ENCODE results near the gene SKAP2. TPM values are rescaled to one million over a fixed set of nuclear protein-coding genes. Genes with fewer than 3 reads are reported as not detected.

The SKAP2 gene
- total RNA-seq, 1 donor from 2014 or later, result 3.6 TPM

GRCh38 chr7:26690135-26690805 is 174.1 kb downstream of the SKAP2 start:
- H3K4me1 Mint-ChIP-seq, result peaks cover 2% of the 10 kb centered on the region
- H3K9me3 Mint-ChIP-seq, result no peaks in the 10 kb centered on the region
- H3K36me3 Mint-ChIP-seq (ENCODE audit: low read depth), result no peaks in the 10 kb centered on the region
- peaks cover 24% of the 10 kb centered on the region for H3K27me3 Mint-ChIP-seq
- H3K27ac Mint-ChIP-seq, result no peak overlapping the region
- intact Hi-C loops (cut with micrococcal nuclease), result no loop called here
- H3K4me3 Mint-ChIP-seq, result no peak overlapping the region
- no peak for DNase-seq

GRCh38 chr7:26688936-26689506 is 175.4 kb downstream of the SKAP2 start:
- intact Hi-C loops (cut with micrococcal nuclease), result no loop called here
- DNase-seq, result no peak
- no peak overlapping the region for H3K4me3 Mint-ChIP-seq
- H3K27me3 Mint-ChIP-seq, result peaks cover 32% of the 10 kb centered on the region
- no peaks in the 10 kb centered on the region for H3K9me3 Mint-ChIP-seq
- H3K4me1 Mint-ChIP-seq, result peaks cover 2% of the 10 kb centered on the region
- H3K27ac Mint-ChIP-seq, result no peak overlapping the region
- no peaks in the 10 kb centered on the region for H3K36me3 Mint-ChIP-seq (ENCODE audit: low read depth)

DNA sequence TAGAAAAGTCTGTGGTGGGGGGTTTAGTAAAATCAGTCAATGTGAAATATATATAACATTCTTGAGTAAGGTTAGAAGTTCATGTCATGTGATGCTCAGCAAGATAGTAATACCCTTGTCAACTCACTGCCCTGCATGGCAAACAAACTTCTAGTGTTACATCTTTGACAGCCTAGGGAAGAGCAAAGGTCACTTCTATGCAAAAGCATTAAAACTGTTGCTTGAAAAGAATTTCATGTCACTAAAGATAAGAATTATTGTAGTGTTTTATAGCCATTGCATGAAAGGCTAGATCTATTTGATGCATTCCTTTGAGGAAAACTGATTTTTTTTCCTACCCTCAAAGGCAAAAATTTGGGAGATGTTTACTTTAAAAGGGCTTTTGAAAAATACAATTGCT is 176.0 kb downstream of the SKAP2 start:
- intact Hi-C loops (cut with micrococcal nuclease), result no loop called here
- H3K27ac Mint-ChIP-seq, result no peak overlapping the region
- no peak overlapping the region for H3K4me3 Mint-ChIP-seq
- H3K27me3 Mint-ChIP-seq, result peaks cover 35% of the 10 kb centered on the region
- no peak for DNase-seq
- no peaks in the 10 kb centered on the region for H3K9me3 Mint-ChIP-seq
- H3K36me3 Mint-ChIP-seq (ENCODE audit: low read depth), result no peaks in the 10 kb centered on the region
- H3K4me1 Mint-ChIP-seq, result peaks cover 2% of the 10 kb centered on the region

DNA sequence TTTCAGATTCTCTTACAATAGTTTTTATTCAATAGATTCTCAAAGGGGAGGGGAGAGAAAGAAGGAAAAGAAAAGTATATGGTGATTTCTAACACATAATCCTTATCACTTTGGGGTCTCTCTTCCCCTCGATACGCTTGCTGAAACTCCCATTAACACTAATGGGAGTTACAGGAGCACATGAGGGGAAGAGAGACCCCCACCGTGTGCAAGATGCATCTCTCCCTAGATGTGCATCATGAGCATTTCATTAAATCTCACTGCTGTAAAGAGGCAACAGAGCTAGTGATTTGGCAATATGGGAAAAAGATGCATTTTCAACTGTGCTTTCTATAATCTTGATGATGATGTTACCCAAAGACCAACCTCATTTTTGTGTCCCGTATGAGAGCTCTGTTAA is 177.4 kb downstream of the SKAP2 start:
- no peaks in the 10 kb centered on the region for H3K36me3 Mint-ChIP-seq (ENCODE audit: low read depth)
- H3K4me1 Mint-ChIP-seq, result peaks cover 2% of the 10 kb centered on the region
- H3K4me3 Mint-ChIP-seq, result no peak overlapping the region
- peaks cover 35% of the 10 kb centered on the region for H3K27me3 Mint-ChIP-seq
- no peak overlapping the region for H3K27ac Mint-ChIP-seq
- H3K9me3 Mint-ChIP-seq, result no peaks in the 10 kb centered on the region
- intact Hi-C loops (cut with micrococcal nuclease), result no loop called here
- DNase-seq, result no peak

- Mint-ChIP-seq H3K27me3 (peaks cover 32% of the 10 kb centered on the region), H3K36me3 (ENCODE audit: low read depth) (no peaks in the 10 kb centered on the region), H3K27ac (no peak overlapping the region), H3K4me3 (no peak overlapping the region), H3K9me3 (no peaks in the 10 kb centered on the region), H3K4me1 (no peaks in the 10 kb centered on the region)
- peak; percentile 63 for DNase-seq
- intact Hi-C loops (cut with micrococcal nuclease), result loop anchor here (1.0 kb wide), 1 partner anchor 475 kb away; no protein-coding TSS in a partner anchor
Observed at GRCh38 chr7:26686448-26686981, 177.9 kb downstream of the SKAP2 start.

DNA sequence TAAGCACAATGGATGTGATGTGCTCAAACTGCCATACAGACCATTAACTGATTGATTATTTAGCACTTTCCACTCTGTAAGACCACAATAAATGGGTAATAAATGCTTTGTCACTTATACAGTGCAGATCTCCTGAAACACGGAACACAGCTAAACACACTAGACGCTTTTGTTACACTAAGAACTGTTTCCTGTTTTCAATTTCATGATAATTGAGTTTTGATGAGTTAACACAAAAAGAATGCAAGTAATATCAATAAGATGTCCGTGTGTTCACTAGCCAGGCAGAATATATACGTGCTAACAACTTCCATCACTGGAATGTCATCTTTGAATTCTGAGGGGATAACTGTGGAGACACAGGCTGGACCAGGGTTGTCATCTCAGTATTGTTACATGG is 178.8 kb downstream of the SKAP2 start:
- intact Hi-C loops (cut with micrococcal nuclease), result loop anchor here (1.0 kb wide), 1 partner anchor 476 kb away; no protein-coding TSS in a partner anchor
- H3K27me3 Mint-ChIP-seq, result peaks cover 30% of the 10 kb centered on the region
- no peaks in the 10 kb centered on the region for H3K36me3 Mint-ChIP-seq (ENCODE audit: low read depth)
- no peak overlapping the region for H3K27ac Mint-ChIP-seq
- no peak for DNase-seq
- no peaks in the 10 kb centered on the region for H3K9me3 Mint-ChIP-seq
- no peaks in the 10 kb centered on the region for H3K4me1 Mint-ChIP-seq
- no peak overlapping the region for H3K4me3 Mint-ChIP-seq

- DNase-seq, result no peak
- Mint-ChIP-seq H3K27me3 (peaks cover 33% of the 10 kb centered on the region), H3K4me3 (no peak overlapping the region), H3K4me1 (no peaks in the 10 kb centered on the region), H3K36me3 (ENCODE audit: low read depth) (no peaks in the 10 kb centered on the region), H3K27ac (no peak overlapping the region), H3K9me3 (no peaks in the 10 kb centered on the region)
- intact Hi-C loops (cut with micrococcal nuclease), result no loop called here
Observed at GRCh38 chr7:26684447-26684846, 179.9 kb downstream of the SKAP2 start.

DNA sequence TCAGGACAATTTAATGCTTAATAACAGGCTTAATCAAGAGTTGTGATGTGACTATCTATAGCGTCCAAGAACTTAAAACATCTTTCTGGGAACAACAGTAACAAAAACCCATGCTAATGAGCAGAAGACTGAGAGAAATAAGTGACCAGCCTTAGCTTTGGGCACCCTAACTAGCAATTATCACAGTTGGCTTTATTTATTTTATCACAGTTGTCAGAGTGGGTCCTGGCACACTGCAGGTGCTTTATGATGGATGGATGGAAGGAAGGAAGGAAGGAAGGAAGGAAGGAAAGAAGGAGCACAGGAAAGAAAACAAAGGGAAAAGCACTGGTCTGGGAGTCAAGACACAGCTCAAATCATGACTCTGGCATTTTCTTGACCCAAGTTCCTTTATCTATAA is 181.1 kb downstream of the SKAP2 start:
- Mint-ChIP-seq H3K27ac (no peak overlapping the region), H3K4me1 (no peaks in the 10 kb centered on the region)
- intact Hi-C loops (cut with micrococcal nuclease), result no loop called here

DNA sequence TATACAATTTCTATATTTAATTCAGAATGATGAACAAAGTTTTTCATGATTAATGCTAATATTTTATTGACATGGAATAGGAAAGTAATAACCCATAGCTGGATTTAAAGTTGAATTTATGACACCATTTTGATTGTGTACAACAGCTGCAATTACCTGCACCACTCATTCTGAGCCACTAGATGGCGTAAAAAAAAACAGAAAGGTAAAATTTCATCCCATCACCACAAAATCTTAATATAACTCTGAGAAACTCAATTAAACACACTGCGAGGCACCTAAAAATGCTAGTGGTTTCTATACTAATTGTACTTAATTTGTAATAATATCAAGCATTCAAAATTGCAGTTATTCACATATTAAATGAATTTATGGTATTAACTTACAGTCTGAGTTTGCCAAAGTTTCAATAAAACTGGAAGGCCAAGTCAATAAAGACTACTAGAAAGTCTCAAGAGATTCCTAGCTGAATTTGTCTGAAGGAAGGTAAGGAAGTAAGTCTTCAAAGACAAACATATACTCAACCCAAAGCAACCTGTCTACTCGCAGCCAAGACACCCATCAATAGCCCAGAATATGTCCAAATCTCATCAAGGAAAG is 182.5 kb downstream of the SKAP2 start:
- no peaks in the 10 kb centered on the region for H3K4me1 Mint-ChIP-seq
- intact Hi-C loops (cut with micrococcal nuclease), result no loop called here
- peak; percentile 61 for DNase-seq
- H3K27ac Mint-ChIP-seq, result no peak overlapping the region
- H3K9me3 Mint-ChIP-seq, result no peaks in the 10 kb centered on the region
- peaks cover 36% of the 10 kb centered on the region for H3K27me3 Mint-ChIP-seq
- no peaks in the 10 kb centered on the region for H3K36me3 Mint-ChIP-seq (ENCODE audit: low read depth)
- no peak overlapping the region for H3K4me3 Mint-ChIP-seq

More for the DNA sequence above, 181.1 kb downstream of the SKAP2 start:
- no peak for DNase-seq
- Mint-ChIP-seq H3K9me3 (no peaks in the 10 kb centered on the region), H3K27me3 (peaks cover 41% of the 10 kb centered on the region), H3K4me3 (no peak overlapping the region), H3K36me3 (ENCODE audit: low read depth) (no peaks in the 10 kb centered on the region)

- Mint-ChIP-seq H3K36me3 (ENCODE audit: low read depth) (no peaks in the 10 kb centered on the region), H3K4me1 (no peaks in the 10 kb centered on the region), H3K27me3 (peaks cover 40% of the 10 kb centered on the region), H3K27ac (no peak overlapping the region), H3K9me3 (no peaks in the 10 kb centered on the region), H3K4me3 (no peak overlapping the region)
- intact Hi-C loops (cut with micrococcal nuclease), result no loop called here
- no peak for DNase-seq
Observed at GRCh38 chr7:26680587-26680986, 183.8 kb downstream of the SKAP2 start.

DNA sequence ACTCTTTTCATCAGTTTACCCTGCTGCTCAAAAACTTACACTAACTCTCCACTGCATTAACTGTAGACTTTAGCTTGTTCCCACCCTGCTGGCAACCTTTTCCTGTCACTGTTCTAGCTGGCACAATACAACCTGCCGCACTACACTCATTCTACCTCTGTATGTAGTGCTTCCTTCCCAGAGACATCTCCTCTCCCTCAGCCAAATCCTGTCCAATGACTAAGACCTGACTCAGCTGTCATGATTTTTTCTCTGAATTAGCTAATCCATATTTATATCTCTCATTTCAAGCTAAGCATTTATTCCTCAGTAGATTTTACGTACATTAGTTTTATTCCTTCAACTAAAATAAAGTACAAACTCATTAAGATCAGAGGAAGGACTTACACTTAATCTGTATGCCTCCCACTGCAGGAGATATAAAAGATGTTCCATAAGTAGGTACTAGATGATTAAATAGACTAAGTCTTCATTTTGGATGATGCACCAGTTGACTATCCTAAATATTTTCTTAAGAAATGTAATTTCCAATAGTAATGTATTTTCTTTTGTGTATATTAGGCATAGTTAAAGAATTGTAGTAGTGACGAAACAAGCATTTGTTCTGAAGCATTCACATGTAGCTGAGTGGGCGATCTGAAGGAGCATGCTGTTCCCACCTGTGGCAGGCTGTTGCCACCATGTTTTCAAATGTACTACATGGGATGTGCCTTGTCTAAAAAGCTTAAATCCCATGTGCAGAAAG is 189.1 kb downstream of the SKAP2 start:
- no peak for DNase-seq
- no peak overlapping the region for H3K4me3 Mint-ChIP-seq
- H3K36me3 Mint-ChIP-seq (ENCODE audit: low read depth), result no peaks in the 10 kb centered on the region
- intact Hi-C loops (cut with micrococcal nuclease), result no loop called here
- no peaks in the 10 kb centered on the region for H3K4me1 Mint-ChIP-seq
- H3K27me3 Mint-ChIP-seq, result peaks cover 48% of the 10 kb centered on the region
- no peaks in the 10 kb centered on the region for H3K9me3 Mint-ChIP-seq
- H3K27ac Mint-ChIP-seq, result no peak overlapping the region

DNA sequence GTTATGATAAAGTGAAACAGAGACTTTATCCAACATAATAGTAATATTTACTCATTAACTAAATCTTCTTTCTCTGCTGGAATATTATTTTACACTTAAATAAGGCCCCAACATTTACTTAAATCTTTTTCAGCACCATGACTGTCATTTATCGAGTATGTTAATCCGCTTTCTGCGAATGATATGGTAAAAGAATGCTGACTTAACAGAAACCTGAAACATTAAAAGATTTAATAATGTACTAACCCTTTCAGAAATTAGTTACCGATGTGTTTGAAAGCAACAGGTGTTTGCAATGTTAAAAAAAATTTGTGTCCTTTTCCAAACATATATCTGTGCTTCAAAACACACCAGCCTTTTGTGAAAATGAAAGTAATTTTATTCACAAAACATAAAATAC is 190.5 kb downstream of the SKAP2 start:
- Mint-ChIP-seq H3K27ac (no peak overlapping the region), H3K36me3 (ENCODE audit: low read depth) (no peaks in the 10 kb centered on the region), H3K4me3 (no peak overlapping the region), H3K27me3 (peaks cover 39% of the 10 kb centered on the region), H3K9me3 (no peaks in the 10 kb centered on the region), H3K4me1 (no peaks in the 10 kb centered on the region)
- no peak for DNase-seq
- intact Hi-C loops (cut with micrococcal nuclease), result no loop called here

DNA sequence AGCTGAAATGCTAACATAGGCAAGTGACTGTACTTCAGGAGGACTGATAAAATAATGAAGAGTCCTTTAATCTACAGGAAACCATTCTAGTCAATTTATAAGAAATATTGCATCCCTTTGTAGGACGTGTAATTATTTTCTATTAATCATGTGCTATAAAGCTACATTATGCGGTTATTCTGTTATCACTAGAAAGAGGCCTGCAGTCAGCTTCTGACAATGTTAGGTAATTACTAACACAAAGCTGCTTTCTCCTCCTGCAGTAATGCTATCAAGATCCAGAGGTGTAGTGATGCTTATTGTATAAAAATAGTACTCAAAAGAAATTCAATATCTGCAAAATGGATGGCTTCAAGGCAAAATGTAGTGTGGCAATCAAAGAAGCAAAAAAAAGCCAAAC is 191.1 kb downstream of the SKAP2 start:
- H3K9me3 Mint-ChIP-seq, result no peaks in the 10 kb centered on the region
- H3K27ac Mint-ChIP-seq, result no peak overlapping the region
- no peak overlapping the region for H3K4me3 Mint-ChIP-seq
- DNase-seq, result no peak
- no peaks in the 10 kb centered on the region for H3K4me1 Mint-ChIP-seq
- no peaks in the 10 kb centered on the region for H3K36me3 Mint-ChIP-seq (ENCODE audit: low read depth)
- intact Hi-C loops (cut with micrococcal nuclease), result no loop called here
- H3K27me3 Mint-ChIP-seq, result peaks cover 37% of the 10 kb centered on the region

GRCh38 chr7:26670841-26671240 is 193.5 kb downstream of the SKAP2 start:
- intact Hi-C loops (cut with micrococcal nuclease), result no loop called here

More at GRCh38 chr7:26670841-26671240, 193.5 kb downstream of the SKAP2 start:
- DNase-seq, result no peak
- Mint-ChIP-seq H3K9me3 (no peaks in the 10 kb centered on the region), H3K4me3 (no peak overlapping the region), H3K27me3 (peaks cover 39% of the 10 kb centered on the region), H3K4me1 (peaks cover 3% of the 10 kb centered on the region), H3K36me3 (ENCODE audit: low read depth) (no peaks in the 10 kb centered on the region), H3K27ac (no peak overlapping the region)
